KMS-11 (cell line): ENCODE results near the gene MTPN.

Source experiments
- H2AFZ ChIP-seq: fragments of 200-600 bp; sonication (generic); 2 replicates; pipeline ENCODE4 v1.6.1; 2016; ENCODE audit warnings: antibody characterized with exemption, mixed run types, low read depth
- H3K27ac ChIP-seq: fragments of 200-600 bp; sonication (generic); 2 replicates; pipeline ENCODE4 v1.6.1; 2016; ENCODE audit warnings: mild to moderate bottlenecking, mixed run types
- H3K27me3 ChIP-seq: fragments of 200-600 bp; sonication (generic); 2 replicates; pipeline ENCODE4 v1.6.1; 2017; ENCODE audit warnings: mild to moderate bottlenecking, low read depth, mixed run types, moderate library complexity; ENCODE audit not compliant: insufficient read depth
- H3K36me3 ChIP-seq: fragments of 200-600 bp; sonication (generic); 2 replicates; pipeline ENCODE4 v1.6.1; 2017; ENCODE audit warnings: mild to moderate bottlenecking, mixed run types; ENCODE audit not compliant: insufficient read depth
- H3K4me1 ChIP-seq: fragments of 200-600 bp; sonication (generic); 2 replicates; pipeline ENCODE4 v1.6.1; 2016; ENCODE audit warnings: mild to moderate bottlenecking, low read depth, mixed run types; ENCODE audit not compliant: poor library complexity, severe bottlenecking
- H3K4me2 ChIP-seq: fragments of 200-600 bp; sonication (generic); 2 replicates; pipeline ENCODE4 v1.7.0; 2016; ENCODE audit warnings: mild to moderate bottlenecking, mixed run types
- H3K4me3 ChIP-seq: fragments of 200-600 bp; sonication (generic); IDR thresholded peaks from 2 replicates; pipeline ENCODE4 v1.6.1; 2017; ENCODE audit warnings: low read depth, low read length, mixed read lengths; ENCODE audit not compliant: insufficient read depth
- H3K79me2 ChIP-seq: fragments of 200-600 bp; sonication (generic); 2 replicates; pipeline ENCODE4 v1.6.1; 2016; ENCODE audit warnings: low read depth, mixed run types; ENCODE audit not compliant: insufficient read depth
- H3K9ac ChIP-seq: fragments of 200-600 bp; sonication (generic); 2 replicates; pipeline ENCODE4 v1.6.1; 2016; ENCODE audit warnings: mild to moderate bottlenecking, mixed run types
- H4K20me1 ChIP-seq: fragments of 200-600 bp; sonication (generic); 2 replicates; pipeline ENCODE4 v1.6.1; 2016; ENCODE audit warnings: mild to moderate bottlenecking, mixed run types; ENCODE audit not compliant: insufficient read depth
- CTCF ChIP-seq: fragments of 200-600 bp; sonication (generic); conservative IDR thresholded peaks from 2 replicates; pipeline ENCODE4 v1.6.1; 2017; ENCODE audit warnings: low read depth, mild to moderate bottlenecking, antibody characterized with exemption, low read length, moderate library complexity, mixed read lengths

MTPN gene

GRCh38 chr7:135942614-135943013 is 34.5 kb downstream of the MTPN start:
- H3K79me2 ChIP-seq = peaks cover 54% of the 10 kb centered on the region
- H3K4me2 ChIP-seq = no peak overlapping the region

GRCh38 chr7:135940077-135941075 is 36.8 kb downstream of the MTPN start:
- Histone ChIP-seq H3K36me3 (no peaks in the 10 kb centered on the region), H2AFZ (no peak overlapping the region), H3K9ac (no peak overlapping the region), H3K27ac (no peak overlapping the region), H3K27me3 (no peaks in the 10 kb centered on the region), H3K4me1 (peaks cover 50% of the 10 kb centered on the region), H4K20me1 (no peaks in the 10 kb centered on the region), H3K79me2 (peaks cover 66% of the 10 kb centered on the region), H3K4me2 (no peak overlapping the region), H3K4me3 (no peak overlapping the region)
- no peak for TF ChIP-seq CTCF

More at GRCh38 chr7:135942614-135943013, 34.5 kb downstream of the MTPN start:
- H3K9ac ChIP-seq = no peak overlapping the region
- H3K27me3 ChIP-seq = no peaks in the 10 kb centered on the region
- no peak overlapping the region for H3K27ac ChIP-seq
- no peaks in the 10 kb centered on the region for H3K36me3 ChIP-seq
- no peak overlapping the region for H3K4me3 ChIP-seq
- H4K20me1 ChIP-seq = no peaks in the 10 kb centered on the region
- no peak for TF ChIP-seq CTCF
- H2AFZ ChIP-seq = no peak overlapping the region
- H3K4me1 ChIP-seq = peaks cover 48% of the 10 kb centered on the region

GRCh38 chr7:135939261-135939812 is 37.8 kb downstream of the MTPN start:
- H3K4me3 ChIP-seq = no peak overlapping the region
- no peaks in the 10 kb centered on the region for H3K27me3 ChIP-seq
- TF ChIP-seq CTCF = no peak
- H2AFZ ChIP-seq = no peak overlapping the region
- H3K36me3 ChIP-seq = no peaks in the 10 kb centered on the region
- H3K9ac ChIP-seq = no peak overlapping the region
- peaks cover 76% of the 10 kb centered on the region for H3K79me2 ChIP-seq
- peaks cover 50% of the 10 kb centered on the region for H3K4me1 ChIP-seq
- H3K27ac ChIP-seq = no peak overlapping the region
- H4K20me1 ChIP-seq = no peaks in the 10 kb centered on the region
- H3K4me2 ChIP-seq = no peak overlapping the region

GRCh38 chr7:135938563-135938962 is 38.6 kb downstream of the MTPN start:
- Histone ChIP-seq H3K9ac (no peak overlapping the region), H2AFZ (no peak overlapping the region)

More at GRCh38 chr7:135938563-135938962, 38.6 kb downstream of the MTPN start:
- no peak overlapping the region for H3K27ac ChIP-seq
- no peak overlapping the region for H3K4me2 ChIP-seq
- no peaks in the 10 kb centered on the region for H4K20me1 ChIP-seq
- H3K4me3 ChIP-seq = no peak overlapping the region
- H3K27me3 ChIP-seq = no peaks in the 10 kb centered on the region
- H3K4me1 ChIP-seq = peaks cover 50% of the 10 kb centered on the region
- peaks cover 79% of the 10 kb centered on the region for H3K79me2 ChIP-seq
- no peaks in the 10 kb centered on the region for H3K36me3 ChIP-seq
- TF ChIP-seq CTCF = no peak
